ENCODE data around the gene LST1.
"Not testable (repeated sequence)": the region's sequence is repeated elsewhere in the genome, so short reads cannot be mapped to it uniquely, and the experiment has no call there.

Gene LST1

DNA sequence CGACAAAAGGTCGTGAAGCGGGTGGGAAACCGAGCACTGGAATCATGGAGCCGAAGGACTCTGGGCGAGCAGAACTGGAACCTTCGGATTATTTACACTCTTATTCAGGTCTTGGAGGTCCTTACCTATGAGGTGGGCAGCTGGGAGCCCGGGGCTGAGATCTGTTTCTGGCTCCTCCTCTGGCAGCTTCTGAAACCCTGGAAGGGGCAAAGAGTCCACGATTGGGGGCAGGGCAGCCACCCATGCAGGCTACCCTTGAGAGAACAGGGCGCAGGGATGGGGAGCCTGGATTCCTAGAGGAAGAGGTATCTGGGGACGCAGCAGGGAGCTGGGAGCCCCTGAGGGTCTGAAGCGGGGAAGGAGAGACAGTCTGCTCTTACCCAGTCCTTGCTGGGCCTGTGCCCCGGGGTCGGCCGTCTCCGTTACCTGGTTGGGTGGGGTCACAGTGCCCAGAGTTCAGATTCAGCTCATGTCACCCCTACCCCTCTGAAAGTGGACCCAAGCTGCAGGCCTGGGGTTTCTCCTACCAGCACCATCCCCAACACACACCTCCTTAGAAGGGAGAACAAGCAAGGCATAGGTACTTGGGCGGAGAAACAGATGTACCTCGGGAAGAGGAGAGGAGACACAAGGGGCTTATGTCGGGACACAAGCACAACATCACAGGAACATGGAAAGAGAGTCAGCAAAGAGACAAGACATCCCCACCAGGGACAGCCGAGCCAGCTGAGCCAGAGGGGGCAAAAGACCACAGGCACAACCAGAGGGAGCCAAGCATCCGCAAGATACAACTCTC lies 4.4 kb upstream of the LST1 start:
- DNase-seq, result no peak

DNA sequence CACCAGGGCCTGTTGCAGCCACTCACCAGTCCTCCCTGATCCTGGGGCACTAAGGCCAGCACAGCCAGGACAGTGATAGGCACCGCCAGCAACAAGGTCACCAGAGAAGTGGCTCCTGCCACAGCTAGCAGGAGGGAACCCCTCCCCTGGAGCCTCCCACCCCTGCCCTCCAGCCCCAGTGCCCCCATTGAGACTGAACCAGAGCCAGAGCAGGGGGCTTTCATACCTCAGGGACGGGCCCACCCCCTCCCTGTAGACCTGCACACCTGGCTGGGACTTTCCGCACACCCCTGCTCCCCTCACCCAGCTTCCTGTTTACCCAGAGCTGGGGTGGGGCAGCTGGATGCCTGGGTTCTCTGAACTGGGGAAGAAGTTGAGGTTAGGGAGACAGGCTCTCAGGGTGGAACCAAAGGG lies 3.8 kb upstream of the LST1 start, which contains the start of gene LTB:
Gene LTB, minus strand, starts transcription at position 195 of the 414 bp plus-strand sequence. Its CDS starts 7 bp downstream, at position 188.
- DNase-seq, result peak; percentile 81

DNA sequence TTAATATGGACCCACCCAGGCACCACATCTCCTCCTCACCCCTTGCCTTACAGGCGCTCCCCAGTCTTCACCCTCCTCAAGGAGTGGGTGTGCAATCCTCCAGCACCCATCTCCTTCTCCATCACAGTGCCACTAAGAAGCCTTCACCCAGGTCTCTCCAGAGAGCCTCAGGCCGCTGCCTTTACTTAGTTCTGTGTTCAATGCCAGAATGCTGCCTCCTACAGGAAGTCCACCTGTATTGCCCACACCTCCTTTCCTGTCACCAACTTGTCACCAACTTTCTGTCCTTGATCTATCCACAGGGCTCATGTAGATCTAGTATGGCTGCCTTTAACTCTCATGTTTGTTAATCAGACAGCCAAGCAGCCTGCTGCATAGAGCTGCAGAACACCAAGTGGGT lies 586 bp upstream of the LST1 start:
- DNase-seq, result peak; percentile 72

DNA sequence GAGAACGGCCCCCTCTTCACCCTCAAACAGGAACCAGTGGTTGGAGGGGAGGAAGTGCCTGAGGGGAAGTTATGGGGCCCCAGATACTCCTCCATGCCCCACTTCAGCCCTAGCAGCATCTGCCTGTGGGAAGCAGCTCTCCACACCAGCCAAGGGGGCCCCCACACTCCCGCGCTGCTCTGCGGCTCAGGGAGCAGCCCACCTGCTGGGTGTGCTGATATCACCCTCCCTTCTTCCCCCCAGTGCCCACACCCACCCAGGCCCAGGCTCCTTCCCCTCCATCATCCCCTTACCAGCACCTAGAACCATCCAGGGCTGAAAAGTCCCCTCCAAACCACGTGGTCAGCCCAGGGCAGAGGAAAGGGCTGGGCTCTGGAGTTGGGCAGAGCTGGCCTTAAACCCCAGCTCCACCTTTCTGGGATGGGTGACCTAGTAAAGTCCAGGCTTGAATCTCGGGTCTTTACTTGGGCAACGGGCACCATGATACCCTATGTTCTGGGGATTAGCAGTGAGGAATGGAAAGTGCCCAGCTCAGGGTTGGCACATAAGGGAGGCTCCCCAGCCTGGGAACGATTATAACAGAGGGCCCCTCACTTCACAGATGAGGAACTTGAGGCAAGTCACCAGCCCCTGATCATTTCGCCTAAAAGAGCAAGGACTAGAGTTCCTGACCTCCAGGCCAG lies 663 bp downstream of the LST1 start:
- DNase-seq, result peak; percentile 54

DNA sequence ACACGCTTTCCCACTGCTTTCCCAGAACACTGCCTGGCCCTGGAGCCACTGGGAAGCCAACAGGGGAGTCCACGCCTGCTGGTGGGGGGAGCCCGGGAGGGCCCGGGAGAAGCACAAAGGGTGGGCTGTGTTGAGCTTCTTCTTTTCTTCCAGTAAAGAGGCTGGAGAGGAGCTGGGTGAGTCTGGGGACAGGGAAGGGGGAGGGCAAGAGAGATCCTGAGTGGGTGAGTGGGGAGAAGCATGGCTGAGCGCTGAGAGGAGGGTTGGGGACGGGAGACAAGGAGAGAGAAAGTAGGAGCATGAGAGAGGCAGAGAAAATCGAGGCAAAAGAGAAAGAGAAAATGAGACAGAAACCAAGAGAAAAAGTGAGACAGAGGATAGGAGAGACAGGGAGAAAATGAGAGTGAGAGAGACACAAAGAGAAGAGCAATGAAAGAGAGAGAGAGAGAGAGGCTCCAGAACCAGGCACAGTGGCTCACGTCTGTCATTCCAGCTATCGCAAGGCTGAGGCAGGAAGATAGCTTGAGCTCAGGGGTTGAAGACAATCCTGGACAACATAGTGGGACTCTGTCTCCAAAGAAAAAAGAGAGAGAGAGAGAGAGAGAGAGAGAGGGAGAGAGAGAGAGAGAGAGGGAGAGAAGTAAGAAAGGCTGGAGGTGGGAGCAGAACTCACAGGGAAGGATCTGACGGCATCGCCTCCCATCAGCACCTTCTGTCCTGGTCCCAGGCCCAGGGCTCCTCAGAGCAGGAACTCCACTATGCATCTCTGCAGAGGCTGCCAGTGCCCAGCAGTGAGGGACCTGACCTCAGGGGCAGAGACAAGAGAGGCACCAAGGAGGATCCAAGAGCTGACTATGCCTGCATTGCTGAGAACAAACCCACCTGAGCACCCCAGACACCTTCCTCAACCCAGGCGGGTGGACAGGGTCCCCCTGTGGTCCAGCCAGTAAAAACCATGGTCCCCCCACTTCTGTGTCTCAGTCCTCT lies 2.0 kb downstream of the LST1 start:
- no peak for DNase-seq

DNA sequence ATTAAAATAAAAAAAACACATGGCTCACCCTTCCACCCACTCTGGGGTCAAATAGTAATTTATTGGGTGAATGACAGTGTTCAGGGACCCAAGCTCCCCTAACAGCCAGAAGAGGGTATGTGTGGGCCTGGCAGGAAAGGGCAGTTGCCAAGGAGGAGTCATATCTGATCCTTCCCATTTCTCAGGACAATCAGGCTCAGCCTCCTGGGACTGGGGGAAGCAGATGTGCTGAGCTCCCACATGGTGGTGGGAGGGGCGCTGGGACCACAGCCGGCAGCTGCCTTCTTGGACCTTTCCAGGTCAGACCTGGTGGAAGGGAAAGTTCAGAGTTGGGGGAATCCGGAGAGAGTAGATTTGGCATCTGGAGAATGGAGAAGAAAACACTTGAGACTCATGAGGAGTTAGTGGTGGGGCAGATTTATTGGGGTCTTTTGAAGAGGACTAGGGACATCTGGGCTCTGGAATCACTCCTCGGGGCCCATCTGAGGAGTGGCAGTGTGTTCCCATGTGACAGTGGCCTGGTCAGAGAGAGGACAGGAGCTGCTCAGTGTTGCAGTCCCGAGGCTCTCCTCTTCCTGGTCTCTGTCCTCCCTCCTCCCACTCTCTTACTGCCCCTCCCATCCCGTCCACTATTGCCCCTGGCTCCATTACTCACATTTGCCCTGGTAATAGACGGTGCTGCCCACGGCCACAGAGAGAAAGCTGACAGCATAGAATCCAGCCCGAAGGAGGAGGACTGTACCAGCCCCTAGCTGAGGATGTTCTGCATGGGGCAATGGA lies 3.0 kb downstream of the LST1 start:
- no peak for DNase-seq

DNA sequence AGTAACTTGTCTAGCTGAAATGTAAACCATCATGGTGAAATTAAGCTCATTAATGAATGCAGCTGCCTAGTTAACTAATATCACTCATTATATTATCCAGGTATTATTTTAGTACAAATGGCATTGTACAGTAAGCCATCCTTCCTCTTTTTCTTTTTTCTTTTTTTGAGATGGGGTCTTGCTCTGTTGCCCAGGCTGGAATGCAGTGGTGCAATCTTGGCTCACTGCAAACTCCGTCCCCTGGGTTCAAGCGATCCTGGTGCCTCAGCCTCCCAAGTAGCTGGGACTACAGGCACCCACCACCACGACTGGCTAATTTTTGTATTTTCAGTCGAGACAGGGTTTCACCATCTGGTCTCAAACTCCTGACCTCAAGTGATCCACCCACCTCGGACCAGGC lies 4.6 kb downstream of the LST1 start:
- not testable (repeated sequence) for DNase-seq

DNA sequence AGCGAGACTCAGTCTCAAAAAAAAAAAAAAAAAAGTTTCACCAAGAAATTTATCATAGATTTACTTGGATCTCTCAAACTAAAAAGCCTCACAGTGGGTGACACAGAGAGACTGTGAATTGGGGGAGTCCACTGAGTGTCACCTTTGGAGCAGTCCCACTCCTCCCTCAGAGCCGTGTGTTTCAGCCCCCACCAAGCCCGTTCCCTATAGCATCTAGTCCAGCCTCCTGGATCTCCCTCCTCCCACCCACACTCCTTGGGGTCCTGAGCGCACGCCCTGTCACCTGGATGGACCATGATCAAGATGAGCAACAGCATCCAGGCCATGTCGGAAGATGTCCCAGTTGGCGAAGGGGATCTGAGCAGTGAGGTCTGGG lies 6.3 kb downstream of the LST1 start:
- no peak for DNase-seq

DNA sequence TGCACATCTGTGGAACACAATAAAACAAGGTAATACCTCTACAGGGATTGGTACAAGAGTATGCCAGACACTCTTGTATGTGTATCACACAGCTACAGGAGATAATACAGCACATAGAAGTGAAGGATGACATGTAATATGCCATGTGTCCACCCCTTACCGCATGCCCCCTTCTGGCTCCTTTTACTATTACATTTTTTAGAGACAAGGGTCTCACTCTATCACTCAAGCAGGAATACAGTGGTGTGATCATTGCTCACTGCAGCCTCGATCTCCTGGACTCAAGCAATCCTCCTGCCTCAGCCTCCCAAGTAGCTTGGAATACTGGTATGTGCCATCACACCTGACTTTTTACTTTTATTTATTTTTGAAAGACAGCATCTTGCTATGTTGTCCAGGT lies 10.9 kb downstream of the LST1 start:
- peak; percentile 84 for DNase-seq

DNA sequence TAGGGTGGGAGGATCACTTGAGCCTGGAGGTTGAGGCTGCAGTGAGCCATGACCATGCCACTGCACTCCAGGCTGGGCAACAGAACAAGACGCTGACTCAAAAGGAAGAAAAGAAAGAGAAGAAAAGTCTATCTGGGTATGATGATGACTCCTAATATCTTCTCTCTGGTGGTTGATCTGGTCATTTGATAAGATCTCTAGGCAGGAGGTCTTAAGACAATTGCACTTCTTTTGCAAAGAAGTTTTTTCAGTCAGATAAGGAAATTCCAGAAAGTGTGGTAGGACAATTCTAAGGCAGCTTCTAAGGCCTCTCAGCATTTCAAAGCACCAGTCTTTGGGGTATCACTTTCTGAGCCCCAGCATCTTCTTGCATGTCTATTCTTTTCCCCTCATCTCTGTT lies 21.2 kb downstream of the LST1 start:
- DNase-seq, result no peak

DNA sequence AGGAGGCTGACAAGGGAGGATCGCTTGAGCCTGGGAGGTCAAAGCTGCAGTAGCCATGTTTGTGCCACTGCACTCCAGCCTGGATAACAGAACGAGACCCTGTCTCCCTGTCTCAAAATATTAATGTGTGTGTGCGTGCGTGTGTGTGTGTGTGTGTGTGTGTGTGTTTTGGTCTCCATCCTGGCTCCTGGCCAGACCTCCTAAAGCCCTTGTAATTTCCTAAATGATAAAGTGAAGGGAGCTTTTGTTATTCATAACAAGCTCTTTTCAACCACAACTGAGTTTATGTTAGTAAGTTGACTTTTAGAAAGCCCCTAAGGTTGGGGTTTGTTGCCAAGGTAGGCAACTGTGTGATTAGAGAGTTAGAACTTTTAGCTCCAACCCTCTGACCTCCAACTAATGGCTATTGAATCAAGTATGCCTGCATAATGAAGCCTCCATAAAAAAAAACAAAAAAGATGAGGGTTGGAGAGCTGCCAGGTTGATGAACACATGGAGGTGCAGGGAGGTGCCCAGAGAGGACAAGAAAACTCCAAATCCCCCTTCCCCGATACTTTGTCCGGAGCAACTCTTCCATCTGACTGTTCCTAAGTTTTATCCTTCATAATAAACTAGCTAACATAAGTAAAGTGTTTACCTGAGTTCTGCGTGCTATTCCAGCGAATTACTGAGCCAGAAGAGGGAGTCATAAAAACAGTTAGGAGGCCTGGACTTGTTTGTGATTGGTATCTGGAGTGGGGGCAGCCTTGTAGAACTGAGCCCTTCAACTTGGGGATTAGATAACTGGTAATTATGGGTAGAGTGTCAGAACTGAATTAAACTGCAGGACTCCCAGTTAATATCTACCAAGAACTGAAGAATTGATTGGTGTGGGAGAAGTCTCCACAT lies 23.7 kb downstream of the LST1 start:
- no peak for DNase-seq

DNA sequence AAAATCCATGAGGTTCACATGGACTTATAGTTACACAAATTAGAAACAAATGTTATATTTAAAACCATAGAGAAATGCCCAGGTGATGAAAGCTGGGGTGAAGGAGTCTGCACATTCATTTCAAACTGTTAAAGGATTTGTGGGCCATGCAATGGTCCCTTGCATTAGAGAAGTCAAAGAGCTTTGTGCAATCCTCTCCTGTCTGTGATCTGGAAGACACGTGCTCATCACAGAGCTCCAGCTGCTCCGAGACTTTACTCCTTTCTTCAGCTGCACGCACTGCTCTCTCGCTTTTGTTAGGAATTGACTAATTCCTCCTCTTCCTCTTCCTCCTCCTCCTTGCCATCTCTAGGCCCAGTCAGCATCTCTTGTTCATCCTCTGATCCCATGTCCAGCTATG lies 24.9 kb downstream of the LST1 start:
- DNase-seq, result no peak

DNA sequence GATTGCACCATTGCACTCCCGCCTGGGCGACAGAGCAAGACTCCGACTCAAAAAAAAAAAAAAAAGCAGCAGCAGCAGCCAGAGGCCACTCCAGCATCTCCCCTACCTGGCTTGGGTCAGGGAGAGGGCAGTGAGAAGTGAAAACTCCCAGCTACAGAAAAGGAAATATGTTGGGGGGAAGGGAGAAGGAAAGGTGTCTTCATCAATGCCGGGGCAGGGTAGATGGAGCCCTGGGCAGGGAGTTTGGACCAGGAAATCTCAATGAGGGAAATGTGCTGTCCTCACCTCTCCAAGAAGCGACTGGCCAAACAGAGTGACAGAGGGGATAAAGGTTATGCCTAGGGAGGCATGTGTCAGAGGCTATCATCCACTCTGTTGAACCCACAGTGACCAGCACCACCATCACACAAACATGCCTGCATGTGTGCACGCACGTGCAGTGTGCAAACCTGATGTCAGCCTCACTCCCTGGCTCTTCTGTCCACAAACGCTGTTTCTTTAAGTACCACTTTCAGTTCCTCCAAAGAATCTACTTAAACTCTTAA lies 28.1 kb downstream of the LST1 start:
- no peak for DNase-seq

DNA sequence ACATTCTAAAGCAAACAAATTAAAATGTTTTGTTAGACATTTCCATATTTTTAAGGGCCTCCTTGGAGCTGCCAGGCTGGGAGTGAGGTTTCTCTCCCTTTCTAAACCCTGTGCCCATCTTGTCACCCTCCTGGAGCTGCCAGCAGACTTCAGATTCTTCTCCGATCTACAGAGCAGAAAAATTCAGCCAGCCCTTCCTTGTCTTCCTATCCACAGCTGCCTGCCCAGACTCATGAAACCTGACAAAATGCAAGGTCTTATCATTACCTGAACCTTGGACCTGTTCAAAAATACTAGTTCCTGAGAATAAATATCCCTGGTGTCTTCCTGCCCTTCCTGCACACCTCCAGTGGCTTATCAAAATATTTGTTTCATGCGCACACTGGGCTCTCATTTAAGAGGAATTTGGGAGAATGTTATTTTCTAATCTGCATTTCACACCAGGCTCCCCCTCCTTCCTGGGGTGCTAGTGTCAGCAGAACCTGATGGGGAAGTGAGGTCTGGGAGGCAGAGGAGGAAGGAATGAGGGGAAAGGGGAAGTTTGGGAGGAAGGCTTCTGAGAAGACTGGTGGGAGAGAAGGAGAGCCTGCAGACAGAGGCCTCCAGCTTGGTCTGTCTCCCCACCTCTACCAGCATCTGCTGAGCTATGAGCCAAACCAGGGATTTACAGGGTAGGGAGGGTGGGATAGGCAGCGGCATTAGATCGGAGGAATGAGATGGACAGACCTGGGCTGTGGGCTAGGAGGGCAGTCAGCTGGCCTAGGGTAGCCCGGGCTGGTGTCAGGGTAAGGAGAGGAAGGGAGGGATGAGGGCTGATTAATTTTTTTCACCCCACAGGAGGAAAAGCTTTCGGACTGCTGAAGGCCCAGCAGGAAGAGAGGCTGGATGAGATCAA lies 28.9 kb downstream of the LST1 start, which contains the start of gene AIF1:
Gene AIF1, plus strand, starts transcription at position 551 of the 895 bp plus-strand sequence. Its CDS starts 96 bp downstream, at position 647.
- DNase-seq, result no peak

DNA sequence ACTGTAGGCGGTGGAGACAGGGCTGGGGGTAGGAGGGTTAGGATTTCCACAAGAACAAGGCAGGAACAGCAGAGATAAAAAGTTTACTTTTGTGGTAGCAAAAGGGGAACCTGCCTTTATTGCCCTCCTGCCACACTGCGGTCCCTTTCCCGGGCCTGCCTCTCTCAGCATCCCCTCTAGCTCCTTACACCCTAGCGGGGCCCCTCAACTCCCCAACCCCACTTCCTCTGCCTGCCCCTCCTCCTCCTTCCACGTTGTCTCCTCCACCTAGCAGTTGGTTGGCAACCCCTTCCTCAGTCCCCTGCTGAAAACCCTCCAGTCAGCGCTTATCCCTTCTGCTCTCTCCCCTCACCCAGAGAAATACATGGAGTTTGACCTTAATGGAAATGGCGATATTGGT lies 29.7 kb downstream of the LST1 start:
- DNase-seq, result no peak

DNA sequence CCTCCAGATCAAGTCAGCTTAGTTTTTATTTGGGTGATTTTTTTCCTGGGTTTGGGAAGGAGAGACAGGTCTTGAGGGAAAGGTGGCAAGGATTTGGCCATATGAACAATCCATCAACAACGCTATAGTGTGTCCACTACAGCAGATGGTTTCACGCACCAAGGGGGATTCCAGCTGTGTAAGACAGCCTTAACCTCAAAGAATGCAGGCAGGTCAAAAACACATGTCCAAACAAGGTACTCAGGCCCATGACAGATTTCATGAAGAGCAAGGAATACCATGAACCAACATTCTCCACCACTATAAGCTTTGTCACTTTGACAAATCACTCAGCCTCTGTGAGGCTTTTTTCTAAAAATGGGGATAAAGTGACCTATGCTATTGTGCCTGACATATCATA lies 30.9 kb downstream of the LST1 start:
- no peak for DNase-seq

DNA sequence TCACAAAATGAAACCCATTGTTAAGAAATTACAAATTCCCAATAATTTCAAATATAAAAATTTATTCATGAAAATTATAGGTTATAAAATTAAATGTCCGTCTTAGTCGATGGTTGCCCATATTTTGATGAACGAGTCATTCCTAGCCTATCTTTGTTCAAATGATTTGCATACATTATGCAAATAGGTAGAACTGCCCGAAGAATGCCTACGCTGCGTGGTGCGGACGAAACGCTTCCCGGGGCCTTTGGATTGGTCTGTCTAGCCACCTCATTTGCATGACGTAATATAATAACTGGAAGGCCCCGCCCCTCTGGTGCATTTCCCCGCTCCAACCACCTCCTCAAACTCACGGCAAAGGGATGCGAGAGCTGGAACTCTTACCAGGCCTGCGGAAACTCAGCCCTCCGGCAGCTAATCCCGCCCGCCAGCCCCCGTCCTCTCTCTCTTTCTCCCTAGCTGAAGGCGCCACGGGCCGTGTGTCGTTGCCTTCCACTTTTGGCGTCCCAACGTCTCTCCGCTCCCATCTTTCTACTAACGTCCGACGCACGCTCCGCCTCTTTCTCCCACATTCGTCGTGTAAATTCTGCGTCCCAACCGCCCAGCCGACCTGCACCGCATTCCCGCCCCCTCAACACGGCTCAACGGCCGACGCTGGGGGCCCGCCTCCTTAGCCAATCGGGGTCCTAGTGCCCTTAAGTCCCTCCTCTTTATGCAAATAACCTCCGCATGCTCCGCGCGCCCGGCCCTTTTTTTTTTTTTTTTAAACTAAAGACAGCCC lies 33.9 kb downstream of the LST1 start:
- peak; percentile 98 for DNase-seq

DNA sequence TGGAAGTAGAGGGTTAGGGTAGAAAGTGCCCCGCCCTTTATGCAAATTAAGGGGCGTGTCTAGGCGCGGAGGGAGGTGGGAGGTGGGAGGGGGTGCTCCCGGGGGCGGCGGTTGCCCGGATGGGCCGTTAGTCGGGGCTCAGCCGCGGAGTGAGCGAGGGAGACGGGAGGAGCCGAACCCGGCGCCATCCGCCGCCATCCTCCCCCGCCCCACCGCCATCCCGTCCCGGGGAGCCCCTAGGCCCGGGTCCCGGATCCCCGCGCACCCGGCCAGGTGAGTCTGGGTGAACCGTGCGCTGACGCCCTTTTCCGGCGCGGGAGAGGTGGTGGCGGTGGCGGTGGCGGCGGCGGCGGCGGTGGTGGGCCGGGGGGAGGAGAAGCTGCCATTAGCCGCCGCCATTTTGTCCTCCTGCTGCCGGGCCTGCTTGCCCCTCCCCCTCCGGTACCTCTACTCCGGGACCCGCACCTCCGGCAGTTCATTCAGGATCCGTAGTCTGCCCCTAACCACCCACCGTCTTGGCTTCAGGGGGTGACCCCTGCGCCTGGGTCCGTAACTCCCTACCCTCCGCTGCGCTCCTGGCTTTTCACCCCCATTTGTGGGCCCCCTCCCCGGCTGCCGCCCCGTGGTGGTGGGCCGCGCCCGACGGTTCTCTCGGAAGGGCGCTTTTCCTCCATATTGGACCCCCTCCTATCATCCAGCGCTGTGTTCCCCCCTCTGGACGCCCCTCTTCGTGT lies 34.7 kb downstream of the LST1 start, which contains the start of gene PRRC2A:
Gene PRRC2A, plus strand, starts transcription at position 130 of the 734 bp plus-strand sequence. CDS start 2,075 bp downstream, outside the sequence.
- DNase-seq, result no peak
